OCI-LY3 (cell line): ENCODE results near the gene CETP.

Source experiments
- H2AFZ ChIP-seq: fragments of 200-600, 300-600 bp; shearing (Covaris generic); 2 replicates; pipeline ENCODE4 v1.6.0; 2014; ENCODE audit warnings: antibody characterized with exemption, low read depth, low read length
- H3K27ac ChIP-seq: fragments of 200-600, 300-600 bp; sonication (generic); 2 replicates; pipeline ENCODE4 v1.5.1; 2014; ENCODE audit warnings: mild to moderate bottlenecking, low read length, moderate library complexity, mixed read lengths
- H3K27me3 ChIP-seq: fragments of 200-600, 300-600 bp; sonication (generic); 2 replicates; pipeline ENCODE4 v1.6.1; 2014; ENCODE audit warnings: low read depth, low read length, mixed read lengths
- H3K36me3 ChIP-seq: fragments of 200-600, 300-600 bp; sonication (generic); replicated peaks from 2 replicates; pipeline ENCODE3; 2014; ENCODE audit warnings: low read depth, low read length, mixed read lengths
- H3K4me1 ChIP-seq: fragments of 300-600, 200-600 bp; sonication (generic); 2 replicates; pipeline ENCODE4 v1.6.1; 2014; ENCODE audit warnings: low read length, mixed read lengths
- H3K4me2 ChIP-seq: fragments of 200-600, 300-600 bp; sonication (generic); 2 replicates; pipeline ENCODE4 v1.6.1; 2014; ENCODE audit warnings: low read length, mixed read lengths
- H3K4me3 ChIP-seq: fragments of 300-600, 200-600 bp; sonication (generic); 2 replicates; pipeline ENCODE4 v1.5.1; 2014; ENCODE audit warnings: antibody characterized with exemption, mild to moderate bottlenecking, low read length, moderate library complexity
- H3K79me2 ChIP-seq: fragments of 300-600, 200-600 bp; shearing (Covaris generic); 2 replicates; pipeline ENCODE4 v1.6.1; 2014; ENCODE audit warnings: mild to moderate bottlenecking, low read length, mixed read lengths
- H3K9ac ChIP-seq: fragments of 300-600, 200-600 bp; shearing (Covaris generic); 2 replicates; pipeline ENCODE4 v1.6.0; 2014; ENCODE audit warnings: mild to moderate bottlenecking, low read length, moderate library complexity
- H3K9me3 ChIP-seq: fragments of 200-600, 300-600 bp; shearing (Covaris generic); 2 replicates; pipeline ENCODE4 v1.6.1; 2014; ENCODE audit warnings: low read length, mixed read lengths; ENCODE audit not compliant: insufficient read depth
- H4K20me1 ChIP-seq: fragments of 200-600, 300-600 bp; sonication (generic); 2 replicates; pipeline ENCODE4 v1.6.1; 2016; ENCODE audit warnings: low read length, mixed read lengths; ENCODE audit not compliant: insufficient read depth
- EZH2phosphoT487 ChIP-seq: fragments of 200-600 bp; shearing (Covaris generic); IDR thresholded peaks from 2 replicates; pipeline ENCODE4 v1.6.1; 2018; ENCODE audit warnings: antibody characterized with exemption, mixed run types, low read depth
- TF ChIP-seq, protein P1 (sequence below): fragments of 200-600, 300-600 bp; sonication (generic); IDR thresholded peaks from 2 replicates; pipeline ENCODE4 v1.5.1; 2014; ENCODE audit warnings: antibody characterized with exemption, low read length, low read depth

Gene CETP

DNA sequence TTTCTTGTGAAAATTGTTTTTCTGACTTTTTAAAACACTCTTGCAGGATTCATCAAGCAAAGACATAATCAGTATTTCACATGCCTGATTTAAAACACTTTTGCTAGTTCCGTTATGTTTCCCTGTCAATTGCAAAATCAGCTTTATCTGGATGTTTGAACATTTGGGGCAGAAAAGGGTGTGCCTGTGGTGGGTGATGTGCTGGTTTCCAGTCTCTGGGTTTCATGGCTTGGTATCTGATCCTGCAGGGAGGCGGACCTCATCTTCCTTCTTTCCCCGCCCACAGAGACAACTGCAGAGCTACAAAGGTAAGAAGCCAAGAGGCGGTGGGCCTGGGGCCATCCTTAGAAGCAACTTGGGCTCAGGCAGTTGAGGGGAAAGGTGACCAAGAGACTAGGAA is 69.4 kb downstream of the CETP start:
- H2AFZ ChIP-seq, result no peak overlapping the region
- TF ChIP-seq, protein P1, sequence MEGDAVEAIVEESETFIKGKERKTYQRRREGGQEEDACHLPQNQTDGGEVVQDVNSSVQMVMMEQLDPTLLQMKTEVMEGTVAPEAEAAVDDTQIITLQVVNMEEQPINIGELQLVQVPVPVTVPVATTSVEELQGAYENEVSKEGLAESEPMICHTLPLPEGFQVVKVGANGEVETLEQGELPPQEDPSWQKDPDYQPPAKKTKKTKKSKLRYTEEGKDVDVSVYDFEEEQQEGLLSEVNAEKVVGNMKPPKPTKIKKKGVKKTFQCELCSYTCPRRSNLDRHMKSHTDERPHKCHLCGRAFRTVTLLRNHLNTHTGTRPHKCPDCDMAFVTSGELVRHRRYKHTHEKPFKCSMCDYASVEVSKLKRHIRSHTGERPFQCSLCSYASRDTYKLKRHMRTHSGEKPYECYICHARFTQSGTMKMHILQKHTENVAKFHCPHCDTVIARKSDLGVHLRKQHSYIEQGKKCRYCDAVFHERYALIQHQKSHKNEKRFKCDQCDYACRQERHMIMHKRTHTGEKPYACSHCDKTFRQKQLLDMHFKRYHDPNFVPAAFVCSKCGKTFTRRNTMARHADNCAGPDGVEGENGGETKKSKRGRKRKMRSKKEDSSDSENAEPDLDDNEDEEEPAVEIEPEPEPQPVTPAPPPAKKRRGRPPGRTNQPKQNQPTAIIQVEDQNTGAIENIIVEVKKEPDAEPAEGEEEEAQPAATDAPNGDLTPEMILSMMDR, result no peak
- no peak for TF ChIP-seq EZH2phosphoT487
- no peaks in the 10 kb centered on the region for H3K79me2 ChIP-seq
- H3K27ac ChIP-seq, result no peak overlapping the region
- no peaks in the 10 kb centered on the region for H3K27me3 ChIP-seq
- no peak overlapping the region for H3K4me3 ChIP-seq
- no peaks in the 10 kb centered on the region for H3K9me3 ChIP-seq
- H3K4me1 ChIP-seq, result peaks cover 3% of the 10 kb centered on the region; the same call in 1 of the 2 replicates
- no peak overlapping the region for H3K9ac ChIP-seq
- peaks cover 10% of the 10 kb centered on the region for H3K36me3 ChIP-seq
- H4K20me1 ChIP-seq, result no peaks in the 10 kb centered on the region
- no peak overlapping the region for H3K4me2 ChIP-seq

DNA sequence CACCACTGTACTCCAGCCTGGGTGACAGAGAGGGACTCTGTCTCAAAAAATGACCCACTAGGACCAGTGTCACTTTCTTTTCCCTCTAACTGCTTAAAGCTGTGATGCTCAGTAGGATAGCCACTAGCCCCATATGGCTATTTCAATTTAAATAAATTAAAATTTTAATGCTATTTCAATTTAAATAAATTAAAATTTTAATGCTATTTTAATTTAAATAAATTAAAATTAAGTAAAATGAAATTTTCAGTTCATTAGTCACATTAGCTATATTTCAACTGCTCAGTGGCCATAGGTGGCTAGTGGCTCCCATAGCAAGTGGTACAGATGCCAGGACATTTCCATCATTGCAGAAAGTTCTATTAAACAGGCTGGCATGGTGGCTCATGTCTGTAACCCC is 70.6 kb downstream of the CETP start:
- Histone ChIP-seq H2AFZ (no peak overlapping the region), H4K20me1 (no peaks in the 10 kb centered on the region), H3K9ac (no peak overlapping the region), H3K4me3 (no peak overlapping the region), H3K27me3 (no peaks in the 10 kb centered on the region), H3K9me3 (no peaks in the 10 kb centered on the region), H3K4me1 (peaks cover 3% of the 10 kb centered on the region; the same call in 1 of the 2 replicates), H3K27ac (no peak overlapping the region), H3K4me2 (no peak overlapping the region), H3K36me3 (peaks cover 10% of the 10 kb centered on the region), H3K79me2 (no peaks in the 10 kb centered on the region)
- TF ChIP-seq, protein P1, result no peak
- TF ChIP-seq EZH2phosphoT487, result no peak

DNA sequence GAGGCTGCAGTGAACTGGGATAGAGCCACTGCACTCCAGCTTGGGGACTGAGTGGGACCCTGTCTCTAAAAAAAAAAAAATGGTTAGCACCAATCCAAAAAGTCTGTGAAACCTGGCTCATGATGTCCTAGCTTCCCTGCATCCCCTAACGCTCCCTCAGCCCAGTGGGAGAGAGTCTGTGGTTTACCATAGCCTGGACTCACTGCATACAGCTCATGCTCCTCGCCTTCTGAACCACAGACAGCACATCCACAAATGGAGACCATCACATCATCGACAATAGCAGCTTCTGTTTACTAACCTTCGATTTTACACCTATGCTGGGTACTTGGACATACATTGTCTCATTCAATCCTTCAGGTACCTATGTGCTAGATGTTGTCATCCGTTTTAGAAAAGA is 71.2 kb downstream of the CETP start:
- no peak for TF ChIP-seq EZH2phosphoT487
- TF ChIP-seq, protein P1, result no peak
- Histone ChIP-seq H3K9me3 (no peaks in the 10 kb centered on the region), H3K27ac (no peak overlapping the region)

More for the DNA sequence above, 71.2 kb downstream of the CETP start:
- Histone ChIP-seq H4K20me1 (no peaks in the 10 kb centered on the region), H3K4me1 (peaks cover 4% of the 10 kb centered on the region; the same call in 1 of the 2 replicates), H2AFZ (no peak overlapping the region), H3K79me2 (no peaks in the 10 kb centered on the region), H3K4me2 (no peak overlapping the region), H3K36me3 (peaks cover 10% of the 10 kb centered on the region), H3K27me3 (no peaks in the 10 kb centered on the region), H3K9ac (no peak overlapping the region), H3K4me3 (no peak overlapping the region)
